Peyer's patch (tissue), 4 donors: ENCODE data around the gene MBD3. TPM values are rescaled to one million over a fixed set of nuclear protein-coding genes. Genes with fewer than 3 reads are reported as not detected.

Experiments
- DNase-seq, 3 donors: peaks; one replicate each; pipeline ENCODE4 v3.0.0-alpha.2; 2017 to 2019
- H3K27ac ChIP-seq, 4 donors: fragments of 200-600 bp; sonication (generic); one replicate each; pipeline ENCODE4 v1.5.1; 2016 to 2019
- H3K27me3 ChIP-seq, 2 donors: fragments of 200-600 bp; sonication (generic); one replicate each; pipeline ENCODE4 v1.5.1; 2019
- H3K36me3 ChIP-seq, 3 donors: fragments of 200-600 bp; sonication (generic); one replicate each; pipeline ENCODE4 v1.5.1; 2016 to 2019
- H3K4me1 ChIP-seq, 4 donors: fragments of 200-600 bp; sonication (generic); one replicate each; pipeline ENCODE4 v1.5.1; 2016 to 2019
- H3K4me3 ChIP-seq, 4 donors: fragments of 200-600 bp; sonication (generic); 1 replicate in 3 of 4; 2 replicates in 1 of 4; pipeline ENCODE4 v1.5.1; 2016 to 2019; ENCODE audit warnings: mild to moderate bottlenecking in 1 of 4
- H3K9me3 ChIP-seq, 4 donors: fragments of 200-600 bp; sonication (generic); one replicate each; pipeline ENCODE4 v1.5.1; 2016 to 2019; ENCODE audit warnings: mild to moderate bottlenecking in 1 of 4
- POLR2A ChIP-seq, 2 donors: fragments of 450-650 bp; IDR thresholded peaks; one replicate each; pipeline ENCODE4 v1.5.1; 2017; ENCODE audit warnings: antibody characterized with exemption in 2 of 2, mild to moderate bottlenecking in 2 of 2, moderate library complexity in 2 of 2
- total RNA-seq, 4 donors: library from RNA; depleted of rRNA; stranded (reverse); fragments of >200 nt; gene quantifications; one replicate each; pipeline ENCODE4 v1.1.0, GENCODE V29; 2016
- TF ChIP-seq, protein P1 (sequence below), 6 experiments: fragments of 450-650 bp in 4 of 6; fragments of 200-600 bp in 2 of 6; sonication (generic) in 1 of 6; IDR thresholded peaks; one replicate each; pipeline ENCODE4 v1.5.1; 2017 to 2019; ENCODE audit warnings: antibody characterized with exemption in 6 of 6, mild to moderate bottlenecking in 3 of 6, moderate library complexity in 1 of 6

Gene MBD3
- total RNA-seq, 4 donors from 2014 or later: 58.7 to 110 (median 81.6) TPM

DNA sequence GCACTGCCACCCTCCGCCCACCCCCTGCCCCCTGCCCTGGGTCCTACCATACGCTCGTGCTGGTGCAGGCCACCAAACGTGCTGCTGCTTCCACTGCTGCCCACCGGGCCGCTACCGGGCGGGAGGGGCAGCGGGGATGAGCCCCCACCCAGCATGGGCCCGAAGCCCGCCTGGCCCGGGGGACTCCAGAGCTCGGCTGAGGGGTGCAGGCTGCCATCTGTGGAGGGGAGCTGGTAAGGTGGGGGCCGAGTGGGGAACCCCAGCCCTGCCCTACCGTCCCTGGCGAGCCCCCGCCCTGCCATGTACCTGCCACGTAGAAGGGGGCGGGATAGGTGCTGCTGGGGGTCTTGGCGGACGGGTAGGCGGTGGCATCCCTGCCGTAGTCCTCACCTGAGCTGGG lies 29.3 kb upstream of the MBD3 start:
- no peak for TF ChIP-seq POLR2A (IDR thresholded peaks at IDR 0.05)
- TF ChIP-seq, protein P1, sequence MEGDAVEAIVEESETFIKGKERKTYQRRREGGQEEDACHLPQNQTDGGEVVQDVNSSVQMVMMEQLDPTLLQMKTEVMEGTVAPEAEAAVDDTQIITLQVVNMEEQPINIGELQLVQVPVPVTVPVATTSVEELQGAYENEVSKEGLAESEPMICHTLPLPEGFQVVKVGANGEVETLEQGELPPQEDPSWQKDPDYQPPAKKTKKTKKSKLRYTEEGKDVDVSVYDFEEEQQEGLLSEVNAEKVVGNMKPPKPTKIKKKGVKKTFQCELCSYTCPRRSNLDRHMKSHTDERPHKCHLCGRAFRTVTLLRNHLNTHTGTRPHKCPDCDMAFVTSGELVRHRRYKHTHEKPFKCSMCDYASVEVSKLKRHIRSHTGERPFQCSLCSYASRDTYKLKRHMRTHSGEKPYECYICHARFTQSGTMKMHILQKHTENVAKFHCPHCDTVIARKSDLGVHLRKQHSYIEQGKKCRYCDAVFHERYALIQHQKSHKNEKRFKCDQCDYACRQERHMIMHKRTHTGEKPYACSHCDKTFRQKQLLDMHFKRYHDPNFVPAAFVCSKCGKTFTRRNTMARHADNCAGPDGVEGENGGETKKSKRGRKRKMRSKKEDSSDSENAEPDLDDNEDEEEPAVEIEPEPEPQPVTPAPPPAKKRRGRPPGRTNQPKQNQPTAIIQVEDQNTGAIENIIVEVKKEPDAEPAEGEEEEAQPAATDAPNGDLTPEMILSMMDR (IDR thresholded peaks at IDR 0.05): no peak
- Histone ChIP-seq H3K4me3 (no peak overlapping the region), H3K27ac (no peak overlapping the region), H3K27me3 (no peaks in the 10 kb centered on the region), H3K4me1 (peaks cover 0 to 9% (median 0%) of the 10 kb centered on the region in 4 donors), H3K9me3 (no peaks in the 10 kb centered on the region), H3K36me3 (peaks cover 0 to 67% (median 0%) of the 10 kb centered on the region in 3 donors)
- no peak for DNase-seq

DNA sequence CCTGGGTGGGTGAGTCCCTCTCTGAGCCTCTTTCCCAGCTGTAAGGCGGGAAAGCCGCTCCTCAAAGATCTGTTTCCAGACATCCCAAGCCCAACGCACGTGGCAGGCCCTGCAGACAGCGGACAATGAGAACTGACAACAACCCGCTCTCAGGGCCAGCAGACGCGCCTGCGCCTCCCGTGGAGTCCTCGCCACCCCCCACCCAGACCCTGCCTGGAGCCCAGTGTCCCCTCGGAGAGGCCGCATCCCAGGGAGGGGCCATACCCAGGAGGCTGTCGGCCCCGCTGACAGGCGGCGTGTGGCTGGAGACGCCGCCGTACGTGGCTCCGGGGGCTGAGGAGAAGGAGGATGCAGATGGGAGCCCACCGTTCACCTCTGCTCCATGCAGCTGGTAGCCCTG lies 28.9 kb upstream of the MBD3 start:
- DNase-seq: no peak
- no peak overlapping the region for H3K4me3 ChIP-seq
- no peaks in the 10 kb centered on the region for H3K27me3 ChIP-seq
- no peak overlapping the region for H3K27ac ChIP-seq
- H3K9me3 ChIP-seq: no peaks in the 10 kb centered on the region
- peaks cover 0 to 64% (median 0%) of the 10 kb centered on the region in 3 donors for H3K36me3 ChIP-seq
- TF ChIP-seq, protein P1 (IDR thresholded peaks at IDR 0.05): no peak
- no peak for TF ChIP-seq POLR2A (IDR thresholded peaks at IDR 0.05)
- H3K4me1 ChIP-seq: peaks cover 0 to 10% (median 0%) of the 10 kb centered on the region in 4 donors

DNA sequence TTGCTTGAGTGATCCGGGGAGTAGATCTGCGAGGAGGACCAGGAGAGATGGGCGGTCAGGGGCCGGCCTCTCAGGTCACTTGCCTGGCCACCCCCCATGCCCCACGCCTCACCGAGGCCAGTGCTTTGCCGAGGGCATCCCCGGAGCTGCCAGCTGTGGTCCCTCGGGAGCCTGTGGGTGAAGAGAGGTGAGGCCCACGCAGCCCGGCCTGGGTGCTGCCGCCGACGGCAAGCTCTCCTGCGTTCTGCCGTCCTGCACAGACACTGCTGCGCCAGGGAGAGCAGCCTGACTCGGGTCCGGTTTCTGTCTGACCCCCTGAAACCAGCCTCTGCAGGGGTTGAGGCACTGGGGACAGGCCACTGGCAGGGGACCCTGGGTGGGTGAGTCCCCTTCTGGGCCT lies 28.4 kb upstream of the MBD3 start:
- H3K9me3 ChIP-seq: no peaks in the 10 kb centered on the region
- TF ChIP-seq, protein P1 (IDR thresholded peaks at IDR 0.05): no peak
- no peak for TF ChIP-seq POLR2A (IDR thresholded peaks at IDR 0.05)
- peaks cover 0 to 10% (median 0%) of the 10 kb centered on the region in 4 donors for H3K4me1 ChIP-seq
- peaks cover 0 to 58% (median 0%) of the 10 kb centered on the region in 3 donors for H3K36me3 ChIP-seq
- no peak overlapping the region for H3K27ac ChIP-seq
- H3K4me3 ChIP-seq: no peak overlapping the region
- no peak for DNase-seq
- no peaks in the 10 kb centered on the region for H3K27me3 ChIP-seq

DNA sequence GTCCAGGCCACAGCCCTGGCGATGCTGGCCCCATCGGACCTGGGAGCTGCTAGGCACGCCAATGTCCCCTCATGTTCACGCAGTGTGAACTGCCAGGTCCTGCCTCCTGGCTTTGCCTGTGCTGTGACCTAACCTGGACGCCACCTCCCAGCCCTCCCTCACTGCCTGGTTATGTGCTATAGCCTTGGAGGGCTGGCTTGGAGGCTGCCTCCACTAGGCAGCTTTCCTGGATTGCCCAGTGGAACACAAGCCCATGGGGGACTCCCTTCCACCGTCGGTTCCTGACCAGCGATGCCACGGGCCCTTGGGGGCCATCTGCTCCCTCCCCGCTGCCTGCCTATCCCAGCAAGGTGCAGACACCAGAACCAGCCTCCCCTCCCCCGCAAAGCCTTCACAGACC lies 27.8 kb upstream of the MBD3 start:
- Histone ChIP-seq H3K36me3 (peaks cover 0 to 58% (median 0%) of the 10 kb centered on the region in 3 donors), H3K4me3 (no peak overlapping the region), H3K27ac (no peak overlapping the region), H3K4me1 (peaks cover 0 to 10% (median 0%) of the 10 kb centered on the region in 4 donors), H3K9me3 (no peaks in the 10 kb centered on the region), H3K27me3 (no peaks in the 10 kb centered on the region)
- TF ChIP-seq POLR2A (IDR thresholded peaks at IDR 0.05): no peak
- TF ChIP-seq, protein P1 (IDR thresholded peaks at IDR 0.05): no peak
- DNase-seq: no peak

DNA sequence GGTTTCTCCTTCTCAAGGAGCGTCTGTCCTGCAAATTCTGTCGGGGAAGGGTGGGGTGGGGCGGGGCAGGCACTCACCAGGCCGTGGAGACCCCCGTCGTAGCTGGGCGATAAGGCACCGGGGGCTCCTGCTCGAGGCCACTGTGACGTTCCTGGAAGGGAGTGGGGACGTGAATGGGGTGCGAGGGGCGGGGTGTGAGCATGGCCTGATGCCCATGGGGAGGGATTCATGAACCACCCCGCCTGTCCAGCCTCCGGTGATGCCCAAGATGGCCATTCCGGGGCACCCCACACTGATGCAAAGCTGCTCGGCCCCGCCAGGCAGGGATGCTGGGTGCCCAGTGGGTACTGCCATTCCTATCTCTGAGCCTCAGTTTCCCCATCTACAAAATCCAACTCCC lies 27.0 kb upstream of the MBD3 start:
- Histone ChIP-seq H3K36me3 (peaks cover 0 to 58% (median 0%) of the 10 kb centered on the region in 3 donors), H3K4me3 (no peak overlapping the region), H3K27me3 (no peaks in the 10 kb centered on the region), H3K9me3 (no peaks in the 10 kb centered on the region), H3K27ac (no peak overlapping the region), H3K4me1 (peaks cover 0 to 10% (median 0%) of the 10 kb centered on the region in 4 donors)
- no peak for DNase-seq
- no peak for TF ChIP-seq POLR2A (IDR thresholded peaks at IDR 0.05)
- TF ChIP-seq, protein P1 (IDR thresholded peaks at IDR 0.05): no peak

DNA sequence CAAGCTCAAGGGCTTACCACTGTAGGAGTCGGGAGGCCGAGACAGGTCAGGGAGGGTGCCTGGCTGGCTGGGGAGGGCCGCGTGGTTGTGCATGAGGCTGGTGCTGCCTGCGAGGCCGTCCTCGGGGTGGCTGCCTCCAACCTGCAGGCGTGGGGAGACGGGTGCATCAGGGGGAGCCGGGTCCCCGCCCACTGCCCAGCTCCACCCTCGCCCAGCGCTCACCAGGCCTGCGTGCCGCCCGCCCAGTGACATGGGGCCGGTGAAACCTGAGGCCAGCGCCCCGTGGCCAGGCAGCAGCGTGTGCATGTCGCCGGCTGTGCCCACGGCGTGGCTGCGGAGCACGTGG lies 26.4 kb upstream of the MBD3 start:
- Histone ChIP-seq H3K36me3 (peaks cover 0 to 64% (median 0%) of the 10 kb centered on the region in 3 donors), H3K27ac (no peak overlapping the region), H3K27me3 (no peaks in the 10 kb centered on the region), H3K4me1 (peaks cover 0 to 10% (median 0%) of the 10 kb centered on the region in 4 donors), H3K9me3 (no peaks in the 10 kb centered on the region), H3K4me3 (no peak overlapping the region)
- TF ChIP-seq POLR2A (IDR thresholded peaks at IDR 0.05): no peak
- TF ChIP-seq, protein P1 (IDR thresholded peaks at IDR 0.05): no peak
- no peak for DNase-seq
